Measurements from ENCODE around the gene MRC1. TPM values are rescaled to one million over a fixed set of nuclear protein-coding genes. Genes with fewer than 3 reads are reported as not detected.
"Not testable (repeated sequence)": the region's sequence is repeated elsewhere in the genome, so short reads cannot be mapped to it uniquely, and the experiment has no call there.

Gene MRC1
- total and polyA plus RNA-seq, 3 donors from 2014 or later, result 17.3 to 29.5 (median 20.4) TPM

DNA sequence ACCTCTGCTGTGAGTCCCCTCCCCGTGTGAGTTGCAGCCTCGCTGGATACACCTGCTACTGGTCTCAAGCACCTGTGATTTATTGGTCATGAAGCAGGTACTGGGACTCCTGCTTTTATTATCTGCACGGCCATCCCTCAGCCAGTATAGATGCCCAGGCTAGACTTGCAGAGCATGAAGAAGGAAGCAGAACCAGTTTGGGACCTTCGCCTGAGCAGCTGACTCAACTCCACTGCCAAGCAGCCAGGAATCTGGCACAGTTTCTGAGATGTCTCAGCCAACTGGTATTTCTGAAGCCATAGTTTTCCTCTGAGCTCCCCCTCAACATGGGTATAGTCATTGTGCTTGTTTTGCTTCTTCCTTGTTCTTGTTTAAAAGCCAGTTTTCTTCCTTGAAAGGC lies 114.6 kb downstream of the MRC1 start:
- intact Hi-C loops (cut with DNase I; ENCODE audit: low total_unique reads), result no loop called here
- no peaks in the 10 kb centered on the region for H3K36me3 ChIP-seq (ENCODE audit: low read depth, missing control alignments)
- DNase-seq, result no peak

DNA sequence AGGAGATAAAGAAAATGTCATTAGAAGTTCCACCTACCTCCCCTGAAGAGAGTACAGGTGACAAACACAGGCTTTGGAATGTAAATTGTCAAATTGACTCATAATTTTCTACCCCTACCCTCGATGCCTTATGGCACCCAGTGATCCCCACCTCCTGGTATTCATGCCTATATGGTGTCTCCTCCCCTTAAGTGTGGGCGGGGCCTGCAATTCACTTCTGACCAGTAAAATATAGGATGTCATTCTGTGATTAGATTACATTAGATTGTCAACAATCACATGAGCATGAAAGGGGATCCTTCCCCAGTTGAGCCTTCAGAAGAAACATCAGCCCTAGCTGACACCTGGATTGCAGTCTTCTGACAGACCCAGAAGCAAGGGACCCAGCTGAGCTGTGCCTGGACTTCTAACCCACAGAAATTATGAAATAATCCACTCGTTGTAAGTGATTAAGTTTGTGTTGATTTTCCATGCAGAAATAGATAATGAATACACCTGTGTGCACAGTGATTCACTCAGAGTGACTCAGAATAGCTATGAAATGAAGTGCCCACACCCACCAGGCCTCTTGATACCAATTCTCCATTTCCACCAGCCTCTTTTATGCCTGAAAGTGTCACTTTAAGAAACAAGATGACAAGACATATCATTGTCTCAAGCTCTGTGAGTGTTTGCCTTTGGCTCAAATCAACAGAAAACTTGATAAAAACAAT lies 134.0 kb downstream of the MRC1 start:
- H3K9me3 ChIP-seq, result no peaks in the 10 kb centered on the region
- intact Hi-C loops (cut with DNase I; ENCODE audit: low total_unique reads), result no loop called here
- H3K4me3 ChIP-seq, result no peak overlapping the region
- TF ChIP-seq POLR2A (IDR thresholded peaks at IDR 0.05), result no peak
- TF ChIP-seq, protein P1, sequence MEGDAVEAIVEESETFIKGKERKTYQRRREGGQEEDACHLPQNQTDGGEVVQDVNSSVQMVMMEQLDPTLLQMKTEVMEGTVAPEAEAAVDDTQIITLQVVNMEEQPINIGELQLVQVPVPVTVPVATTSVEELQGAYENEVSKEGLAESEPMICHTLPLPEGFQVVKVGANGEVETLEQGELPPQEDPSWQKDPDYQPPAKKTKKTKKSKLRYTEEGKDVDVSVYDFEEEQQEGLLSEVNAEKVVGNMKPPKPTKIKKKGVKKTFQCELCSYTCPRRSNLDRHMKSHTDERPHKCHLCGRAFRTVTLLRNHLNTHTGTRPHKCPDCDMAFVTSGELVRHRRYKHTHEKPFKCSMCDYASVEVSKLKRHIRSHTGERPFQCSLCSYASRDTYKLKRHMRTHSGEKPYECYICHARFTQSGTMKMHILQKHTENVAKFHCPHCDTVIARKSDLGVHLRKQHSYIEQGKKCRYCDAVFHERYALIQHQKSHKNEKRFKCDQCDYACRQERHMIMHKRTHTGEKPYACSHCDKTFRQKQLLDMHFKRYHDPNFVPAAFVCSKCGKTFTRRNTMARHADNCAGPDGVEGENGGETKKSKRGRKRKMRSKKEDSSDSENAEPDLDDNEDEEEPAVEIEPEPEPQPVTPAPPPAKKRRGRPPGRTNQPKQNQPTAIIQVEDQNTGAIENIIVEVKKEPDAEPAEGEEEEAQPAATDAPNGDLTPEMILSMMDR (IDR thresholded peaks at IDR 0.05), result no peak
- no peak overlapping the region for H3K27ac ChIP-seq
- DNase-seq, result no peak
- 75 to 79% methylated on average over 3 of the region's 3 CpGs for WGBS, 2 donors
- H3K4me1 ChIP-seq, result no peaks in the 10 kb centered on the region
- no peaks in the 10 kb centered on the region for H3K27me3 ChIP-seq
- H3K36me3 ChIP-seq (ENCODE audit: low read depth, missing control alignments), result no peaks in the 10 kb centered on the region

More for the DNA sequence above, 114.6 kb downstream of the MRC1 start:
- no peaks in the 10 kb centered on the region for H3K9me3 ChIP-seq
- no peak overlapping the region for H3K27ac ChIP-seq
- 69 to 90% methylated on average over 4 of the region's 4 CpGs for WGBS, 2 donors
- H3K4me3 ChIP-seq, result no peak overlapping the region
- TF ChIP-seq, protein P1 (IDR thresholded peaks at IDR 0.05), result no peak
- no peak for TF ChIP-seq POLR2A (IDR thresholded peaks at IDR 0.05)
- no peaks in the 10 kb centered on the region for H3K27me3 ChIP-seq
- H3K4me1 ChIP-seq, result no peaks in the 10 kb centered on the region

DNA sequence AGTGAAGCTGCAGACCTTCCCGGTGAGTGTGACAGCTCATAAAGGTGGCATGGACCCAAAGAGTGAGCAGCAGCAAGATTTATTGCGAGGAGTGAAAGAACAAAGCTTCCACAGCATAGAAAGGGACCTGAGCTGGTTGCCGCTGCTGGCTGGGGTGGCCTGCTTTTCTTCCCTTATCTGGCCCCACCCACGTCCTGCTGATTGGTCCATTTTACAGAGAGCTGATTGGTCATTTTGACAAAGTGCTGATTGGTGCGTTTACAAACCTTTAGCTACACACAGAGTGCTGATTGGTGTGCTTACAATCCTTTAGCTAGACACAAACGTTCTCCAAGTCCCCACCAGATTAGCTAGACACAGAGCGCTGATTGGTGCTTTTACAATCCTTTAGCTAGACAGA lies 141.1 kb downstream of the MRC1 start:
- H3K4me1 ChIP-seq; H3K27ac ChIP-seq; H3K36me3 ChIP-seq (ENCODE audit: low read depth, missing control alignments); intact Hi-C loops (cut with DNase I; ENCODE audit: low total_unique reads); H3K9me3 ChIP-seq; H3K27me3 ChIP-seq: not testable (repeated sequence)
- peak overlapping the region in 1 of 2 donors; percentile 42 for H3K4me3 ChIP-seq
- 60 to 61% methylated on average over 7 of the region's 7 CpGs for WGBS, 2 donors
- peak; percentile 58 for DNase-seq

DNA sequence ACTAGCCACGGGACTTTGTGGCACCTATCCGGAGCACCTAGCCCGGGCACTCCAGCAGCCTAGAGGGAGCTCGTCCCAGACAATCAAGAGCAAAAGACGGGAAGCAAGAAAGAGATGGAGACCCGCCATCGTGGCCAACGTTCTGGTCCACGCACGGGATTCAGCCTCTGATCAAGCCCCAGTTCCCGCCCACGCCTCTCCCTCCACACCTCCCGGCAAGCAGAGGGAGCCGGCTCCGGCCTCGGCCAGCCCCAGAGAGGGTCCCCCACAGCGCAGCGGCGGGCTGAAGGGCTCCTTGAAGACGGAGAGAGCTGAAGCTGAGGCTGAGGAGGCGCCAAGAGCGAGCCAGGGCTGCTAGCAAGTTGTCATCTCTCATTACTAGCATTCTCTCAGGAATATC lies 141.6 kb downstream of the MRC1 start:
- intact Hi-C loops (cut with DNase I; ENCODE audit: low total_unique reads), result no loop called here
- TF ChIP-seq, protein P1 (IDR thresholded peaks at IDR 0.05), result no peak
- no peak for TF ChIP-seq POLR2A (IDR thresholded peaks at IDR 0.05)

DNA sequence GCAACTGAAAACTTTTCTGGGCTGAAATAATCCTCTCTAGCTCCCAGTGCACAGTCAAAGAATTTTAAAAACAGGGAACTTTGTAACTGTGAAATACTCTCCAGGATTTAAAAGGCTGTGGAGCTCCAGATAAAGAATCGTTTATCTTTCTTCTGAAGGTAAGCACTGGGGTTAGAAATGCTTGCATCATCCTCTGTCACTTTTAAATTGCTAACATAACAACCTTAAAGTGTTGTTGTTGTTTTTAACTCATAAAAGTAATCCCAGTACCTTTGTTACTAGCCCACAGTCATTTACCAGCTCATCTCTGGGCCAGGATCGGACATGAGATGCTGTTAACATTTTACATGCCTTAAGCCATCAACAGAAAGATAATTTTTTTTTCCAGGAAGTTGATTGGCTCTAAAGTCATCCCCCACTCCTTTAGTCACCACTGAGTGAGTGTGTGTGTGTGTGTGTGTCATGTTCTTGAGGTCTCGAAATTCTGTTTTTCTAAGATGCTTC lies 142.8 kb downstream of the MRC1 start, which contains the start of gene SLC39A12:
SLC39A12 (plus strand) TSS at position 51 of the 504 bp plus-strand sequence. CDS start 1,359 bp downstream, outside the sequence.
- H3K36me3 ChIP-seq (ENCODE audit: low read depth, missing control alignments), result no peaks in the 10 kb centered on the region
- WGBS, 2 donors, result 53 to 57% methylated on average over 3 of the region's 3 CpGs

More for the DNA sequence above, 141.6 kb downstream of the MRC1 start:
- no peaks in the 10 kb centered on the region for H3K4me1 ChIP-seq
- WGBS, 2 donors, result 65 to 68% methylated on average over 6 to 22 of the region's 22 CpGs
- H3K27ac ChIP-seq, result no peak overlapping the region
- DNase-seq, result no peak
- H3K4me3 ChIP-seq, result peak overlapping the region in 1 of 2 donors; percentile 42
- H3K27me3 ChIP-seq, result no peaks in the 10 kb centered on the region
- H3K36me3 ChIP-seq (ENCODE audit: low read depth, missing control alignments), result no peaks in the 10 kb centered on the region
- H3K9me3 ChIP-seq, result no peaks in the 10 kb centered on the region

DNA sequence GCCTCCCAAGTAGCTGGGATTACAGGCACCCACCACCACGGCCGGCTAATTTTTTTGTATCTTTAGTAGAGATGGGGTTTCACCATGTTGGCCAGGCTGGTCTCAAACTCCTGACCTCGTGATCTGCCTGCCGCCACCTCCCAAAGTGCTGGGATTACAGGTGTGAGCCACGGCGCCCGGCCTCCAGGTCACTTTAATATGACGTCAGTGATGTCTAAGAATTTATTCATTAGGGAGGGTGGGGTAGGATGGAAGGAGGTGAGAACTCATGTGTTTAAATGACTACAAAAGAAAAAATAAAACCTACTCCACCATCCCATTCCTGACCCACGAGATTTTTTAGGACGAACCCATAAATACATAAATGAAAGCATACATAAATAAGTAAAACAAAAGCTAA lies 145.2 kb downstream of the MRC1 start:
- not testable (repeated sequence) for H3K4me3 ChIP-seq
- WGBS, 2 donors, result 83 to 90% methylated on average over 10 of the region's 10 CpGs

More for the DNA sequence above, 142.8 kb downstream of the MRC1 start, which contains the start of gene SLC39A12:
- intact Hi-C loops (cut with DNase I; ENCODE audit: low total_unique reads), result no loop called here
- Histone ChIP-seq H3K9me3 (no peaks in the 10 kb centered on the region), H3K4me1 (no peaks in the 10 kb centered on the region), H3K27me3 (no peaks in the 10 kb centered on the region), H3K4me3 (peak within 1 kb of the TSS in 1 of 2 donors; percentile 42), H3K27ac (no peak within 1 kb of the TSS)
- DNase-seq, result no peak
- no peak for TF ChIP-seq POLR2A (IDR thresholded peaks at IDR 0.05)
- TF ChIP-seq, protein P1 (IDR thresholded peaks at IDR 0.05), result no peak

More for the DNA sequence above, 145.2 kb downstream of the MRC1 start:
- H3K9me3 ChIP-seq; DNase-seq; H3K27ac ChIP-seq; H3K27me3 ChIP-seq; H3K4me1 ChIP-seq; intact Hi-C loops (cut with DNase I; ENCODE audit: low total_unique reads); H3K36me3 ChIP-seq (ENCODE audit: low read depth, missing control alignments): not testable (repeated sequence)

Data from testis (tissue), 3 donors.